SH-SY5Y (cell line): Measurements from ENCODE around the gene FKBP15.

Experiments
- GATA2 ChIP-seq: IDR thresholded peaks from 2 replicates; pipeline ENCODE4 v1.6.1; 2011; ENCODE audit warnings: mild to moderate bottlenecking, low read depth, low read length
- GATA3 ChIP-seq: IDR thresholded peaks from 2 replicates; pipeline ENCODE4 v1.6.1; 2011; ENCODE audit warnings: low read depth, mild to moderate bottlenecking, low read length, moderate library complexity

DNA sequence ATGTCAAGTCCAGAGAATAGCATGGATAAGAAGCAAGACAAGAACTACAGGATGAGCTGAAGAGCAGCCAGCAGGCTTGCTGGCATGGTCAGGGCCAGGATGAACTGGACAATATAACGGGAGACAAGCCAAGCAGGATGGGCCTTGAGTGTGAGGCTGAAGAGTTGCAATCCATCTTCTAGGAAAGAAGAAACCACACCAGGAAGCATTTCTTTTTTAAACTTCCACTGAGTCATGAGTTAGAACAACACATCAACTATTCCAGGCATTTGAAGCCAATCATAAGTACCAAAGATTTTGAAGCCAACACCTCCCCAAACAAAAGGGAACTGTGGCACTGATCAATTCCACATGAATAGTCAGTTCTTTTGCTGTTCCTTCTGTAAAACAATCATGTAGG lies 43.0 kb downstream of the FKBP15 start:
- TF ChIP-seq GATA2, result no peak
- no peak for TF ChIP-seq GATA3
